Vagina (tissue), 2 donors: Measurements from ENCODE around the gene RCAN2.

ENCODE experiments used
- POLR2A ChIP-seq, 2 donors: fragments of 450-650 bp; IDR thresholded peaks; one replicate each; pipeline ENCODE4 v1.6.1; 2017; ENCODE audit warnings: antibody characterized with exemption in 2 of 2, mild to moderate bottlenecking in 2 of 2, moderate library complexity in 2 of 2
- POLR2AphosphoS5 ChIP-seq, 2 donors: sonication (generic); formaldehyde crosslinking; IDR thresholded peaks; one replicate each; pipeline ENCODE4 v1.9.0; 2017; ENCODE audit warnings: antibody characterized with exemption in 2 of 2, mild to moderate bottlenecking in 2 of 2, low read depth in 1 of 2; ENCODE audit not compliant: insufficient read depth in 1 of 2
- TF ChIP-seq, protein P1 (sequence below), 3 experiments: fragments of 450-650 bp in 2 of 3; fragments of 200-600 bp in 1 of 3; sonication (generic) in 1 of 3; IDR thresholded peaks; one replicate each; pipeline ENCODE4 v1.5.1; 2017 to 2019; ENCODE audit warnings: antibody characterized with exemption in 3 of 3, mild to moderate bottlenecking in 2 of 3, moderate library complexity in 2 of 3

DNA sequence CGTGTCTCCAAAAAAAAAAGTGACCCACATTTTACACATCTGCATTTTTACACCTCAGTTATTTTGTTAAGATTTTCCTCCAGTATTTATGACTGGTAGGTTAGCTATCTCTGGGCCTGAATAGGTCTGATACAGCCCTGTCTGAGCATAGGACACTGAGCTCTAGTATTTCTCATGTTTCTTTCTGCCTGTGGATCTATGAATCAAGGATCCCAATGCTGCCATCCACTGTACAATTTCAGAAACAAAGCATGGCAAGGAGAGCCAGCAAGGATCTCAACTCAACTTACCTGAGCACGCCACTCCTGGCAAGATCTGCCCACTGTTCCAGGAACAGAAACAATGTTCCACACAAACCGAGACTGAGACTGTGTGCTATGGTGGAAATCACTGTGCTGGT lies 284.1 kb downstream of the RCAN2 start:
- TF ChIP-seq, protein P1, sequence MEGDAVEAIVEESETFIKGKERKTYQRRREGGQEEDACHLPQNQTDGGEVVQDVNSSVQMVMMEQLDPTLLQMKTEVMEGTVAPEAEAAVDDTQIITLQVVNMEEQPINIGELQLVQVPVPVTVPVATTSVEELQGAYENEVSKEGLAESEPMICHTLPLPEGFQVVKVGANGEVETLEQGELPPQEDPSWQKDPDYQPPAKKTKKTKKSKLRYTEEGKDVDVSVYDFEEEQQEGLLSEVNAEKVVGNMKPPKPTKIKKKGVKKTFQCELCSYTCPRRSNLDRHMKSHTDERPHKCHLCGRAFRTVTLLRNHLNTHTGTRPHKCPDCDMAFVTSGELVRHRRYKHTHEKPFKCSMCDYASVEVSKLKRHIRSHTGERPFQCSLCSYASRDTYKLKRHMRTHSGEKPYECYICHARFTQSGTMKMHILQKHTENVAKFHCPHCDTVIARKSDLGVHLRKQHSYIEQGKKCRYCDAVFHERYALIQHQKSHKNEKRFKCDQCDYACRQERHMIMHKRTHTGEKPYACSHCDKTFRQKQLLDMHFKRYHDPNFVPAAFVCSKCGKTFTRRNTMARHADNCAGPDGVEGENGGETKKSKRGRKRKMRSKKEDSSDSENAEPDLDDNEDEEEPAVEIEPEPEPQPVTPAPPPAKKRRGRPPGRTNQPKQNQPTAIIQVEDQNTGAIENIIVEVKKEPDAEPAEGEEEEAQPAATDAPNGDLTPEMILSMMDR (IDR thresholded peaks at IDR 0.05): no peak
- TF ChIP-seq POLR2A (IDR thresholded peaks at IDR 0.05): no peak
- no peak for TF ChIP-seq POLR2AphosphoS5 (IDR thresholded peaks at IDR 0.05; ENCODE audit: insufficient read depth in 1 of 2, low read depth in 1 of 2)
